SKM-1 treated with dmso at 0.1 percent for 144 hours (cell line): ENCODE results near the gene C9orf57.
"Not testable (repeated sequence)": the region's sequence is repeated elsewhere in the genome, so short reads cannot be mapped to it uniquely, and the experiment has no call there.

Experiments used
- DNase-seq: peaks from one replicate; lab custom pipeline; 2025; ENCODE audit not compliant: unreplicated experiment; lab: John Stamatoyannopoulos, UW

The C9orf57 gene

DNA sequence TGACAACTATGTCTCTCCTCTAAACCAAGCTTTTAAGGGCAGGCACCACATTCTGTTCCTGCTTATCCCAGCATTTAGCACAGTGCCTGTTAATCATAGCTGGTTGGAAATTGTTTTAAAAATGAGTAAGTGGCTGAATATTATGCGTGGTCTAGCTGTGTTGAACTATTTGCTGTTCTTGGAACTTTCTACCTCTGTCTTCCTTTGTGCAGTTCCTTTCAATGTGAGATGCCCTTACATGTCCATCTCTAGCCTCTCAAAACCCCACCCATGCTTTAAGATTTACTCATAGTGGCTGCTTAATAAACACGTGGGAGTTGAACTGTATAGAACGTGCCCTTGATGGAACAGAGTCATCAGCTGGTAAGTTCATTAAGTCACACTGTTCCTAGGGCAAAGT lies 34.5 kb downstream of the C9orf57 start:
- no peak for DNase-seq

DNA sequence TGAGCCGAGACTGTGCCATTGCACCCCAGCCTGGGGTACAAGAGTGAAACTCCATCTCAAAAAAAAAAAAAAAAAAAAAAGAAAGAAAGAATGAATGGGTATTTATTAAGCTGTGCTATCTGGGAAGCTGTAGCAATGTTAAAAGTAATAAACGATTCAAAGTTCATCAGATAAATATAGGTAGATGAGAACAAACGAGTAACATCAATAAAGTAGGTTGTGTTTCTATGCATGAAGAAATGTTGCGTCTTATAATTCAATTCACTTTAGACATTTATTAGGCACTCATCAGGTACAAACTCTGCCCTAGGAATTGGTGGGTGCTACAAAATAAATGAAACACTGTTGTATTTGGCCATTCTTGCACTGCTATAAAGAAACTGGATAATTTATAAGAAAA lies 36.8 kb downstream of the C9orf57 start:
- no peak for DNase-seq

DNA sequence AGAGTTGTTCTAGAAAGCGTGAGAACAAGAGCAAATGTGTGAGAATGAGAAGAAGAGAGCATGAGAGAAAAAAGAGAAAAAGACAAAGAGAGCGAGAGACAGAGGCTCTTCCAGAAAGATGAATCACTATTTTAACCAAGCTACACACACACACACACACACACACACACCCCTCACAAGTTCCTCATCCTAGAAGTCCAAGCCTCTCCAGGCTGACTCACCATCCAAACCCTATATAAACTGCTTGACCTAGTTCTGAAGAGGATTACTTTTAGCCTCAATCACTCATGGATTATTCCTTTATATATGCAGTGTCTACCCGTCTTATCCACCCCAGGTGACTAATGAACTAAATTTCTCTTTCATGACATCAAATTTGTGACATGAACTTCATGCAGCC lies 37.6 kb downstream of the C9orf57 start:
- no peak for DNase-seq

DNA sequence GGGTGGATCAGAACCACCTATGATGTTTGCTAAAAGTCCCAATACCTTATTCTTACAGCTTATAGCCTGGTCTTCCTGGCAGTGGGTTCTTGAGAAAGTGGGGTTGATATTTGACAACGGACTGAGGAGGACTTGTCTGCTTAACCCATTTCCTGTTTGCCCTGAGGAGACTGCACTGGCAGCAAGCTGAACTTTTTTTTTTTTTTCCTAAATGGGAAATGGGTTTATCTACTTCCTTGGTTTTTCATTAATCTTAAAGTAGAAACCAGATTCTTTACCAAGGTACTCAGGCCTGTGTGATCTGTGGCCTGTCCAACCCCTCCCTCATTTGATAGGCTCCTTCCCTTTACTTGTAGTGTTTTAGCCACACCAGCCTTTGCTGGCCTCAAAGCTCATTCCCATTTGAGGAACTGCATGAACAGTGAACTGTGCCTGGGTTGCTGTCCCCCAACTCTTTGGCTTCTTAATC lies 47.1 kb downstream of the C9orf57 start:
- DNase-seq = no peak

- DNase-seq = no peak
These were observed 47.8 kb downstream of the C9orf57 start for GRCh38 chr9:72012646-72013045.

- not testable (repeated sequence) for DNase-seq
These were observed 52.7 kb downstream of the C9orf57 start for GRCh38 chr9:72007726-72008125.

GRCh38 chr9:72006501-72006900 lies 53.9 kb downstream of the C9orf57 start:
- DNase-seq = no peak

DNA sequence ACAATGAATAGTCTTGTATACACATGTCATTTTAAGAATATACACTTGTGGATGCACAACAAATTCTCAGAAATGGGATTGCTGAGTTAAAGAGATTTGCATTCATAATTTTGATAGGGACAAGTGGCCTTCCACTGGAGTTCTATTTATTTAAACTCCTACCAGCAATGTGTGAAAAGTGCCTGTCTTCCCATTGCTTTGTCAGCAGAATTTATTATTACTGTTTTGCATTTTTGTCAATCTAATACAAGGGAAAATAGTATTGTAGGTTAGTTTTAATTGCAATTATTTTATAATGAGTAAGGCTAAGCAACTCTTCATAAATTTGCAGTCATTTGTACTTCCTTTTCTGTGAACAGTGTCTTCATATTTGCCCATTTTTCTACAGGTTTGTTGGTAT lies 55.0 kb downstream of the C9orf57 start:
- no peak for DNase-seq
